Measurements from ENCODE around the gene PHF5A.
"Not testable (repeated sequence)": the region's sequence is repeated elsewhere in the genome, so short reads cannot be mapped to it uniquely, and the experiment has no call there.

The PHF5A gene

GRCh38 chr22:41447435-41448188 is 20.9 kb downstream of the PHF5A start:
- Histone ChIP-seq H3K4me3 (ENCODE audit: insufficient read depth, low read depth, low read length, poor library complexity, severe bottlenecking) (peak overlapping the region; percentile 89), H3K27ac (ENCODE audit: insufficient read depth, low read length, poor library complexity, severe bottlenecking) (peak overlapping the region; percentile 95), H3K27me3 (replicated peaks; ENCODE audit: control insufficient read depth, insufficient read depth, low read length, poor library complexity, severe bottlenecking) (no peaks in the 10 kb centered on the region), H3K9me3 (ENCODE audit: control insufficient read depth, low read length) (no peaks in the 10 kb centered on the region), H3K4me1 (ENCODE audit: control insufficient read depth, insufficient read depth, low read length, poor library complexity, severe bottlenecking) (peaks cover 13% of the 10 kb centered on the region), H3K36me3 (ENCODE audit: control insufficient read depth, insufficient read depth, low read length) (no peaks in the 10 kb centered on the region)
- DNase-seq, result peak; percentile 43 to 64 (median 53)

- Histone ChIP-seq H3K9me3 (ENCODE audit: control insufficient read depth, low read length) (no peaks in the 10 kb centered on the region), H3K27ac (ENCODE audit: insufficient read depth, low read length, poor library complexity, severe bottlenecking) (peak within 1 kb of the TSS; percentile 95), H3K4me1 (ENCODE audit: control insufficient read depth, insufficient read depth, low read length, poor library complexity, severe bottlenecking) (peaks cover 13% of the 10 kb centered on the region), H3K4me3 (ENCODE audit: insufficient read depth, low read depth, low read length, poor library complexity, severe bottlenecking) (peak within 1 kb of the TSS; percentile 89), H3K27me3 (replicated peaks; ENCODE audit: control insufficient read depth, insufficient read depth, low read length, poor library complexity, severe bottlenecking) (no peaks in the 10 kb centered on the region), H3K36me3 (ENCODE audit: control insufficient read depth, insufficient read depth, low read length) (no peaks in the 10 kb centered on the region)
- peak; percentile 89 to 90 (median 90) for DNase-seq
Measured at GRCh38 chr22:41446639-41447434, 21.7 kb downstream of the PHF5A start, which contains the start of gene TOB2. Gene TOB2, minus strand, starts transcription at chr22:41446801. Its CDS starts 9,456 bp downstream, at chr22:41437345.

GRCh38 chr22:41446057-41446501 is 22.4 kb downstream of the PHF5A start:
- Histone ChIP-seq H3K27ac (ENCODE audit: insufficient read depth, low read length, poor library complexity, severe bottlenecking) (peak overlapping the region; percentile 95), H3K4me1 (ENCODE audit: control insufficient read depth, insufficient read depth, low read length, poor library complexity, severe bottlenecking) (peaks cover 13% of the 10 kb centered on the region), H3K36me3 (ENCODE audit: control insufficient read depth, insufficient read depth, low read length) (no peaks in the 10 kb centered on the region), H3K27me3 (replicated peaks; ENCODE audit: control insufficient read depth, insufficient read depth, low read length, poor library complexity, severe bottlenecking) (no peaks in the 10 kb centered on the region), H3K9me3 (ENCODE audit: control insufficient read depth, low read length) (no peaks in the 10 kb centered on the region), H3K4me3 (ENCODE audit: insufficient read depth, low read depth, low read length, poor library complexity, severe bottlenecking) (peak overlapping the region; percentile 89)
- DNase-seq, result no peak

- peak overlapping the region; percentile 89 for H3K4me3 ChIP-seq (ENCODE audit: insufficient read depth, low read depth, low read length, poor library complexity, severe bottlenecking)
- H3K4me1 ChIP-seq (ENCODE audit: control insufficient read depth, insufficient read depth, low read length, poor library complexity, severe bottlenecking), result peaks cover 13% of the 10 kb centered on the region
- DNase-seq, result no peak
- no peaks in the 10 kb centered on the region for H3K27me3 ChIP-seq (replicated peaks; ENCODE audit: control insufficient read depth, insufficient read depth, low read length, poor library complexity, severe bottlenecking)
- H3K36me3 ChIP-seq (ENCODE audit: control insufficient read depth, insufficient read depth, low read length), result no peaks in the 10 kb centered on the region
- H3K9me3 ChIP-seq (ENCODE audit: control insufficient read depth, low read length), result no peaks in the 10 kb centered on the region
- peak overlapping the region; percentile 95 for H3K27ac ChIP-seq (ENCODE audit: insufficient read depth, low read length, poor library complexity, severe bottlenecking)
Measured at GRCh38 chr22:41445129-41446056, 23.1 kb downstream of the PHF5A start.

- no peaks in the 10 kb centered on the region for H3K9me3 ChIP-seq (ENCODE audit: control insufficient read depth, low read length)
- peak overlapping the region; percentile 95 for H3K27ac ChIP-seq (ENCODE audit: insufficient read depth, low read length, poor library complexity, severe bottlenecking)
- peak overlapping the region; percentile 89 for H3K4me3 ChIP-seq (ENCODE audit: insufficient read depth, low read depth, low read length, poor library complexity, severe bottlenecking)
- peaks cover 13% of the 10 kb centered on the region for H3K4me1 ChIP-seq (ENCODE audit: control insufficient read depth, insufficient read depth, low read length, poor library complexity, severe bottlenecking)
- no peaks in the 10 kb centered on the region for H3K36me3 ChIP-seq (ENCODE audit: control insufficient read depth, insufficient read depth, low read length)
- peak; percentile 72 to 83 (median 72) for DNase-seq
- no peaks in the 10 kb centered on the region for H3K27me3 ChIP-seq (replicated peaks; ENCODE audit: control insufficient read depth, insufficient read depth, low read length, poor library complexity, severe bottlenecking)
Measured at GRCh38 chr22:41444360-41445128, 23.9 kb downstream of the PHF5A start.

- H3K27ac ChIP-seq (ENCODE audit: insufficient read depth, low read length, poor library complexity, severe bottlenecking), result no peak overlapping the region
- H3K36me3 ChIP-seq (ENCODE audit: control insufficient read depth, insufficient read depth, low read length), result peaks cover 2% of the 10 kb centered on the region
- DNase-seq, result no peak
- H3K9me3 ChIP-seq (ENCODE audit: control insufficient read depth, low read length), result no peaks in the 10 kb centered on the region
- H3K27me3 ChIP-seq (replicated peaks; ENCODE audit: control insufficient read depth, insufficient read depth, low read length, poor library complexity, severe bottlenecking), result no peaks in the 10 kb centered on the region
- no peak overlapping the region for H3K4me3 ChIP-seq (ENCODE audit: insufficient read depth, low read depth, low read length, poor library complexity, severe bottlenecking)
- H3K4me1 ChIP-seq (ENCODE audit: control insufficient read depth, insufficient read depth, low read length, poor library complexity, severe bottlenecking), result peaks cover 9% of the 10 kb centered on the region
Measured at GRCh38 chr22:41442240-41442792, 26.2 kb downstream of the PHF5A start.

GRCh38 chr22:41440511-41440910 is 28.0 kb downstream of the PHF5A start:
- H3K36me3 ChIP-seq (ENCODE audit: control insufficient read depth, insufficient read depth, low read length), result peaks cover 20% of the 10 kb centered on the region
- not testable (repeated sequence) for H3K4me1 ChIP-seq (ENCODE audit: control insufficient read depth, insufficient read depth, low read length, poor library complexity, severe bottlenecking)

GRCh38 chr22:41437198-41437597 is 31.3 kb downstream of the PHF5A start:
- no peak for DNase-seq
- Histone ChIP-seq H3K9me3 (ENCODE audit: control insufficient read depth, low read length) (no peaks in the 10 kb centered on the region), H3K36me3 (ENCODE audit: control insufficient read depth, insufficient read depth, low read length) (peaks cover 32% of the 10 kb centered on the region), H3K4me1 (ENCODE audit: control insufficient read depth, insufficient read depth, low read length, poor library complexity, severe bottlenecking) (no peaks in the 10 kb centered on the region), H3K4me3 (ENCODE audit: insufficient read depth, low read depth, low read length, poor library complexity, severe bottlenecking) (no peak overlapping the region), H3K27ac (ENCODE audit: insufficient read depth, low read length, poor library complexity, severe bottlenecking) (no peak overlapping the region), H3K27me3 (replicated peaks; ENCODE audit: control insufficient read depth, insufficient read depth, low read length, poor library complexity, severe bottlenecking) (no peaks in the 10 kb centered on the region)

More at GRCh38 chr22:41440511-41440910, 28.0 kb downstream of the PHF5A start:
- H3K27me3 ChIP-seq (replicated peaks; ENCODE audit: control insufficient read depth, insufficient read depth, low read length, poor library complexity, severe bottlenecking); H3K27ac ChIP-seq (ENCODE audit: insufficient read depth, low read length, poor library complexity, severe bottlenecking); H3K9me3 ChIP-seq (ENCODE audit: control insufficient read depth, low read length); H3K4me3 ChIP-seq (ENCODE audit: insufficient read depth, low read depth, low read length, poor library complexity, severe bottlenecking); DNase-seq: not testable (repeated sequence)
